HG02938 (cell line): Measurements from ENCODE around the gene MALAT1.
"Not testable (repeated sequence)": the region's sequence is repeated elsewhere in the genome, so short reads cannot be mapped to it uniquely, and the experiment has no call there.

Experiments
- ATAC-seq: cut with Tn5 transposase; IDR thresholded peaks from one replicate; pipeline ENCODE4 v1.9.1; 2021; ENCODE audit warnings: mild to moderate bottlenecking, moderate library complexity; ENCODE audit not compliant: unreplicated experiment

The MALAT1 gene

GRCh38 chr11:65498977-65499712 lies at the start of gene MALAT1:
TSS of gene MALAT1 (plus strand) at chr11:65499045.
- ATAC-seq, result no peak

GRCh38 chr11:65451301-65451700 lies 47.5 kb upstream of the MALAT1 start:
- not testable (repeated sequence) for ATAC-seq

DNA sequence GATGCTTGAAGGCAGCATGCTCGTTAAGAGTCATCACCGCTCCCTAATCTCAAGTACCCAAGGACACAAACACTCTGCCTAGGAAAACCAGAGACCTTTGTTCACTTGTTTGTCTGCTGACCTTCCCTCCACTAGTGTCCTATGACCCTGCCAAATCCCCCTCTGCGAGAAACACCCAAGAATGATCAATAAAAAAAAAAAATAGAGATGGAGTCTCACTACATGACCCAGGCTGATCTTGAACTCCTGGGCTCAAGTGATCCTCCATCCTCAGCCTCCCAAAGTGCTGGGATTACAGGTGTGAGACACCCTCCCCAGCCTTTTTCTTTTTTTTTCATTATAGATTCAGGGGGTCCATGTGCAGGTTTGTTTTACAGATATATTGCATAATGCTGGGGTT lies 46.6 kb upstream of the MALAT1 start:
- ATAC-seq, result not testable (repeated sequence)

DNA sequence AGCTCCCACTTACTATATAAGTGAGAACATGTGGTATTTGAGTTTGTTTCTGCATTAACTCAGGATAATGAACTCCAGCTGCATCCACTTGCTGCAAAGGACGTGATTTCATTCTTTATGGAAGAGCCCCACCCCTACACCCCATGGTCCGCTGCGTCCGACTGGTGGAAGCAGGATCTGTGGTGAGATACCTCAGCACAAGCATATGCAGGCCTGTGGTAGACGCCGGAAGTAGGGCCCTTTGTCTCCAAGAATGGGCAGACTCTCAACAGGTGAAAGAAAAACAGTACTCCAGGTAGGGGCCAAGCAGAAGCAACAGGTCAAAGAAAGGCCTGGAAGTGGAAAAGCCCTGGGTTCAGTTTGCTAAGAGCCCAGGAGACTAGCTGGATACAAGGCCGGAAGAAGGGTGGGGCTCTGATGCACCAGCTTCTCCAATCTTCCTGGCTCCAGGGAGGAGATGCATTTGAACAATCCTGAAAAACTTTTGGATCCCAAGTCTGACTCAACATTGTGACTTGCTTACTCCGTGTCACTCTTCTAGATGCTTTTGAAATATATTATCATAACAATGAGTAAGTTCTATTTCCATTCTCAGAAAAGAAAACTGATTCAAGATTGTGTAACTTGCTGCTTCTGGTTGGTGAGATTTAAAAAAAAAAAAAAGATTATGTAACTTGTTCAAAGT lies 45.9 kb upstream of the MALAT1 start:
- no peak for ATAC-seq

DNA sequence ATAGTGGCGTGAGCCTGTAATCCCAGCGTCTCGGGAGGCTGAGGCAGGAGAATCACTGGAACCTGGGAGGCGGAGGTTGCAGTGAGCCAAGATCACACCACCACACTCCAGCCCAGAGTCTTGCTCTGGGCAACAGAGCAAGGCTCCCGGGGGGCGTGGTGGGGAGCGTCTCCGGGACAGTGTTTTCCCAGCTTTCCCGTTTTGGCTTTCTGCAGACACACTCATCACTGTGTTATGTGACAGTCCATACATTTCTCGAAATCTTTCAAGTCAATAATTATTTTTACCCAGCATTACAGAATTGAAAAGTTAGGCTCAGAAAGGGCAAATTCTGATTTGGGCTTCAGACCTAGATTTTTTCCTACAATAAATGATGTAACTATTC lies 44.5 kb upstream of the MALAT1 start:
- ATAC-seq, result no peak

DNA sequence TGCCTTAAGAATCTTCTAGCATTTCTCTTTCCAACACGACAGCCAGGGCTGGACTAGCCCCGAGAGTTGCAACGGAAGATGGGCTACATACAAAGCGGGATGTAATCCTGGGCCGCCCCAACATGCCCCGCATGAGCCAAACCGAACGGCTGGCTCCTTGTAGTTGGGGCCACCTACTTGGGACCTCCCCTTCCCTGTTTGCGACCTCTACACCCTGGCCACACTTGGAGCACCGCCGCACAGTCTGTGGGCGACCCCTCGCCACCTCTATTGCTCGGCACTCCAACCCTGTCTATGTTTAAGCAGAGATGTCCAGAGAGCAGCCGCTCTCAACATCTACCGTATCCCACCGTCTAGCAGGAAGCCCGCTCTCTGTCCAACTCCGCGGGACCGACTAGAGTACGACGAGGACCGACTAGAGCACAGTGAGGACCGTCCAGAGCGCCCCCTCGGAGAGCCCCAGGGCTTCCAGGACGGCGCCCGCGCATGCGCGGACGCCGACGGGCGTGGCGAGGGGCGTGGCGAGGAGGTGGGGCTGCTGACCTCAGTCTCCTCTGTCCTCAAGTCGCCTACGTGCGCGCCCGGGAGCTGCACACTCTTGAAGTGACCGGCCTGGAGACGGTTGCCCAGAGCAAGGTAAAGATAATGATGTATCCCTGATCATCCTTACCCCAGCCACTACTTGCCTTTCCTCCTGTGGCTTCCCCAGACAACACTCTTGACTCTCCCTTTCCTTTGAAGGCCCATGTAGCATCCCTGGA lies 44.0 kb upstream of the MALAT1 start:
- peak; percentile 80 for ATAC-seq

DNA sequence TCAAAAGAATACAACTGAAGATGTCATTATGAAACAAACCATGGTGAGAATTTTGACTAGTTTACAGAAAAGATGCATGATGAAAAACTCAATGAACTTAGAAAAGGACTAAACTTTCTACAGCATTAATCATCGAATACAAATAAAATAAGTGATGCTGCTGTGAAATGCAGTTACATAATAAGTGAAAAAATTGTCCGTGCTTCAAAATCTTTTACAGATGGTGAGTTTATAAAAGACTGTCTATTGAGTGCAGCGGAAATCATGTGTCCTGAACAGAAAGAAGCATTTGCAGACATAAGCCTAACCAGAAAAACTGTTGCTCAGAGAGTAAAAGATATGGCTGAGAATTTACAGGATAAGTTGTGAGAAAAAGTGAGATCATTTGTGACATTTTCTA lies 42.4 kb upstream of the MALAT1 start:
- ATAC-seq, result no peak

DNA sequence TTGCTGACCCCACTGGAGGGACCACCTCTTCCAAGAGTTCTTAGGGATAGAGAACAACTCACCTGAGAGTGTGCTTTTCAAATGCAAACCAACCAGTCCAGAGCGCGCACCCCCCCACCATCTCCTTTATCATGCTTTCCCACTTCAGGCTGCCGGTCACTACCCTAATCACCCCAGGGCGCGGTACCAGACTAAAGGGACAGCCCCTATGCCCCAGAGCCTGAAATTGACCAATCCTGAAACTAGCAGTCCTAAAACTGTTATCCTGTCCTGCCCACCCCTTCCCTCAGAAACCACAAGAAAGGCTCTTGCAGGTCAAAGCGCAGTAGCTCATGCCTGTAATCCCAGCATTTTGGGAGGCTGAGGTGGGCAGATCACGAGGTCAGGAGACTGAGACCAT lies 39.3 kb upstream of the MALAT1 start:
- ATAC-seq, result no peak

DNA sequence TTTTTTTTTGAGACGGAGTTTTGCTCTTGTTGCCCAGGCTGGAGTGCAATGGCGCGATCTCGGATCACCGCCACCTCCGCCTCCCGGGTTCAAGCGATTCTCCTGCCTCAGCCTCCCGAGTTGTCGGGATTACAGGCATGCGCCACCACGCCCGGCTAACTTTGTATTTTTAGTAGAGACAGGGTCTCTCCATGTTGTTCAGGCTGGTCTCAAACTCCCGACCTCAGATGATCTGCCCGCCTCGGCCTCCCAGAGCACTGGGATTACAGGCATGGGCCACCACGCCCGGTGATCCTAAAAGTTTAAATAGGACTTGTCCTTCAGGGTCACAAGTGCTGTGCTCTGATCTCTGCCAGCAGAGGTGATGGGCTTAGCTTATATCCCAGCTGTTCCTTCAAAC lies 33.4 kb upstream of the MALAT1 start:
- not testable (repeated sequence) for ATAC-seq

- ATAC-seq, result not testable (repeated sequence)
Observed at GRCh38 chr11:65467306-65467705, 31.5 kb upstream of the MALAT1 start.

- no peak for ATAC-seq
Observed at GRCh38 chr11:65468874-65469333, 29.9 kb upstream of the MALAT1 start.

DNA sequence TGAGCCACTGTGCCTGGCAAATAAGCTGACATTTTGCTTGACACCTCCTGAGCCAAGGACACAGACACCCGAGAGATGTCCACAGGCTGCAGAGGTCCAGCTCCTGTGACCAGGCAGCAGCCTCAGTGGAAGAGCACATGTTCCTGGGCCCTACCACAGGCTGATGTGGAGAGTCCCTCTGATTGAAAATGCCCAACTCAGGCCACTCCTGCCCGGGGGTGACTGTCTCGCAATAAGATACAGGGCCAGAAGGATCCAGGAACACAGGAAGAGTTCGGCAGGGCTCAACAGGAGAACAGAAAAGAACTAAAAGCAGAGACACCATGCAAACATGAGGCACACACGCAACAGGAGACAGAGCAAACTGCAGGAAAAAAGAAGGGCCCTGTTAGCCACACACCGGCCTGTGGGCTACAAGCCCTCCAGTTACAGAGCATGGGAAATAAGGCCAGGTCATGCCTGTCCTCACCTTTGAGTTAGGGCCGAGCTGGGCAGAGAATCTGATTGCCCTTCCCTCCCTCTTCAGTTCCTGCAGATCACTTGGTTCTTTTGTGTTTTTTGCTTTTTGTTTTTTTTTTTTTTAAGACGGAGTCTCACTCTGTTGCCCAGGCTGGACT lies 28.3 kb upstream of the MALAT1 start:
- no peak for ATAC-seq

GRCh38 chr11:65471447-65471891 lies 27.4 kb upstream of the MALAT1 start:
- no peak for ATAC-seq

DNA sequence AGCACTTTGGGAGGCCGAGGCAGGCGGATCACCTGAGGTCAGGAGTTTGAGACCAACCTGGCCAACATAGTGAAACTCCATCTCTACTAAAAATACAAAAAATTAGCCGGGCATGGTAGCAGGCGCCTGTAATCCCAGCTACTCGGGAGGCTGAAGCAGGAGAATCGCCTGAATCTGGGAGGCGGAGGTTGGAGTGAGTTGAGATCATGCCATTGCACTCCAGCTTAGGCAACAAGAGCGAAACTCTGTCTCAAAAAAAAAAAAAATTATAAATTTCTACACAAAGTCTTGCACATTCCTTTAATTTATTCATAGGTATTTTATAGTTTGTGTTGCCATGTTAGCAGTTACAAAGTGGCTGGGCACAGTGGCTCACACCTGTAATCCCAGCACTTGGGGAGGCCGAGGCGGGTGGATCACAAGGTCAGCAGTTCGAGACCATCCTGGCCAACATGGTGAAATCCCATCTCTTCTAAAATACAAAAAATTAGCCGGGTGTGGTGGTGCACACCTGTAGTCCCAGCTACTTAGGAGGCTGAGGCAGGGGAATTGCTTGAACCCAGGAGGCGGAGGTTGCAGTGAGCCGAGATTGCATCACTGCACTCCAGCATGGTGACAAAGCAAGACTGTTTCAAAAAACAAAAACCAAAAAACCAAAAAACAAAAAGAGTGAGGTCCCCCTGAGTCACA lies 26.1 kb upstream of the MALAT1 start:
- ATAC-seq, result not testable (repeated sequence)

- ATAC-seq, result no peak
Observed at GRCh38 chr11:65473278-65473860, 25.5 kb upstream of the MALAT1 start.

DNA sequence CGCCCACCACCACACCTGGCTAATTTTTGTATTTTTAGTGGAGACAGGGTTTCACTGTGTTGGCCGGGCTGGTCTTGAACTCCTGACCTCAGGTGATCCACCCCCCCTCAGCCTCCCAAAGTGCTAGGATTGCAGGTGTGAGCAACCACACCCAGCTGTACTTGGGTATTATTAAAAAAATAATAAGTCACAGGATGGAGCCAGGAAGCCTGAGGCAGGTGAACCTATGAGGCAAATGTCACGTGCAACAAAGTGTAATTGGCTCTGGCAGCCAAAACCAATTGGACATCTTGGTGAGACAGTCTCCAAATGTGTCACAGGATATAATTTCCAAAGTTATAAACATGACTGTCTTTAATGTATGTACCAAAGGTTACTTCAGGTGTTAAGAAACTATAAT lies 24.0 kb upstream of the MALAT1 start:
- no peak for ATAC-seq

- ATAC-seq, result peak; percentile 18
Observed at GRCh38 chr11:65476632-65477148, 22.2 kb upstream of the MALAT1 start.

GRCh38 chr11:65477149-65477965 lies 21.5 kb upstream of the MALAT1 start:
- ATAC-seq, result peak; percentile 61
